K562 (cell line): Measurements from ENCODE around the gene DIP2A. TPM values are rescaled to one million over a fixed set of nuclear protein-coding genes. Genes with fewer than 3 reads are reported as not detected.

Experiments
- ATAC-seq: fragments of 200-7000 bp; cut with Tn5 transposase; 3 replicates; pipeline ENCODE4 v1.9.1; 2020; ENCODE audit warnings: moderate library complexity
- BruUV-seq: library from RNA; stranded (reverse); fragments of 400-500 nt; replicated peaks from 2 replicates; lab custom pipeline; 2021; lab: Mats Ljungman, UMichigan
- CTCF ChIA-PET: fragments of 300-600 bp; formaldehyde crosslinking; extraction: SDS; loops from one replicate; lab custom pipeline; 2021; ENCODE audit warnings: low intra/inter-chr PET ratio; lab: Yijun Ruan, JAX
- POLR2A ChIA-PET: fragments of 300-600, 350-650 bp; sonication (Branson Sonifier 250); formaldehyde crosslinking; extraction: SDS; loops from one replicate; lab custom pipeline; 2021; ENCODE audit warnings: antibody characterized with exemption, inconsistent platforms; lab: Yijun Ruan, JAX
- DNase-seq, 4 experiments: peaks; one replicate each; pipeline versions ENCODE4 v3.0.0 to v3.0.0-alpha.2; 2011 to 2018; ENCODE audit warnings: low spot score in 3 of 4, mixed read lengths in 3 of 4; ENCODE audit errors: extremely low read depth in 1 of 4
- FAIRE-seq: peaks from 2 replicates; lab custom pipeline; 2011; peaks lifted over from hg19 to GRCh38; lab: Jason Lieb, UNC
- H2AFZ ChIP-seq: 2 replicates; pipeline ENCODE4 v1.6.0; 2011; ENCODE audit warnings: low read depth, low read length, control low read depth, inconsistent platforms
- H3K27ac ChIP-seq: fragments of 200-600 bp; 3 replicates; pipeline ENCODE4 v1.8.0; 2011; ENCODE audit warnings: low read depth, mild to moderate bottlenecking, control low read depth, inconsistent platforms, low read length, moderate library complexity, mixed read lengths; ENCODE audit errors: extremely low read depth
- H3K27me3 ChIP-seq, 2 experiments: fragments of 300-600 bp in 1 of 2; 2 replicates in 1 of 2; 3 replicates in 1 of 2; pipeline versions ENCODE4 v1.6.0 to v1.8.0; 2011; ENCODE audit warnings: inconsistent platforms in 2 of 2, low read length in 2 of 2, mild to moderate bottlenecking in 1 of 2, mixed read lengths in 1 of 2, moderate library complexity in 1 of 2; ENCODE audit not compliant: control insufficient read depth in 2 of 2, insufficient read depth in 2 of 2
- H3K36me3 ChIP-seq: fragments of 300-600 bp; 3 replicates; pipeline ENCODE4 v1.8.0; 2011; ENCODE audit warnings: mild to moderate bottlenecking, low read length, inconsistent platforms; ENCODE audit not compliant: control insufficient read depth, insufficient read depth
- H3K4me1 ChIP-seq, 2 experiments: fragments of 200-600 bp in 1 of 2; replicated peaks in 1 of 2; 2 replicates in 1 of 2; 3 replicates in 1 of 2; pipeline versions ENCODE4 v1.5.1 to v1.8.0; 2011; ENCODE audit warnings: inconsistent platforms in 2 of 2, low read length in 2 of 2, mild to moderate bottlenecking in 1 of 2, mixed read lengths in 1 of 2, moderate library complexity in 1 of 2; ENCODE audit not compliant: control insufficient read depth in 2 of 2, insufficient read depth in 2 of 2
- H3K4me2 ChIP-seq: 2 replicates; pipeline ENCODE4 v1.6.1; 2011; ENCODE audit warnings: low read length, control low read depth, inconsistent platforms, mixed read lengths; ENCODE audit not compliant: insufficient read depth
- H3K4me3 ChIP-seq: fragments of 200-600 bp; sonication (generic), shearing (Covaris generic); 2 replicates; pipeline ENCODE4 v1.5.1; 2016; ENCODE audit warnings: control low read depth, inconsistent platforms
- H3K79me2 ChIP-seq: fragments of 200-600 bp; 3 replicates; pipeline ENCODE4 v1.8.0; 2011; ENCODE audit warnings: low read length, inconsistent platforms; ENCODE audit not compliant: control insufficient read depth, insufficient read depth
- H3K9ac ChIP-seq, 2 experiments: 2 replicates each; pipeline versions ENCODE4 v1.6.0 to v1.6.1; 2011; ENCODE audit warnings: low read depth in 2 of 2, low read length in 2 of 2, control low read depth in 1 of 2, inconsistent platforms in 1 of 2, mild to moderate bottlenecking in 1 of 2, mixed read lengths in 1 of 2; ENCODE audit not compliant: insufficient read depth in 1 of 2
- H3K9me1 ChIP-seq: one replicate; pipeline ENCODE4 v1.6.0; 2011; ENCODE audit warnings: inconsistent platforms, mild to moderate bottlenecking, low read length, moderate library complexity; ENCODE audit not compliant: control insufficient read depth, insufficient read depth
- H3K9me3 ChIP-seq: replicated peaks from 2 replicates; pipeline ENCODE4 v1.5.1; 2011; ENCODE audit warnings: low read depth, low read length, inconsistent platforms; ENCODE audit not compliant: control insufficient read depth, insufficient read depth
- H4K20me1 ChIP-seq: replicated peaks from 2 replicates; pipeline ENCODE4 v1.6.1; 2011; ENCODE audit warnings: low read length, inconsistent platforms, mixed read lengths; ENCODE audit not compliant: control insufficient read depth, insufficient read depth
- MTA2 ChIP-seq: fragments of 450-650 bp; IDR thresholded peaks from 2 replicates; pipeline ENCODE4 v1.6.1; 2016; ENCODE audit warnings: low read depth
- PBX2 ChIP-seq, 2 experiments: IDR thresholded peaks in 1 of 2; conservative IDR thresholded peaks in 1 of 2; 2 replicates each; pipeline ENCODE4 v1.6.1; 2016; ENCODE audit warnings: low read depth in 2 of 2, mild to moderate bottlenecking in 1 of 2, missing compliant biosample characterization in 1 of 2, missing genetic modification characterization in 1 of 2, moderate library complexity in 1 of 2
- SRF ChIP-seq, 2 experiments: fragments of 250-450, 450-650 bp in 1 of 2; sonication (Bioruptor Pico) in 1 of 2; sonication (generic) in 1 of 2; formaldehyde crosslinking; IDR thresholded peaks; 2 replicates each; pipeline versions ENCODE4 v1.5.0 to v1.5.1; 2020 to 2022; ENCODE audit warnings: mild to moderate bottlenecking in 1 of 2, missing genetic modification reagents in 1 of 2
- WGBS: fragments of 100-300 bp; shearing (Covaris generic); methylation state at CpG from one replicate; pipeline ENCODE4 v1.1.6; 2016; ENCODE audit warnings: low coverage, mixed read lengths; ENCODE audit not compliant: insufficient coverage; ENCODE audit errors: missing lambda C conversion rate; 5-methylcytosine and 5-hydroxymethylcytosine counted together
- in situ Hi-C: fragments of 300-500 bp; cut with MboI; formaldehyde crosslinking; loops from 4 replicates; pipeline ENCODE4 v1.15.0; 2018; ENCODE audit warnings: inconsistent platforms, mixed read lengths
- intact Hi-C: fragments of 100-400 bp; cut with micrococcal nuclease; formaldehyde crosslinking; loops from 2 replicates; pipeline ENCODE4 v1.14.2; 2022
- polyA plus RNA-seq, 8 experiments: library from polyadenylated mRNA; depleted of rRNA in 4 of 8; stranded (reverse) in 5 of 8; unstranded in 3 of 8; fragments of >200 nt; fragmentation: Nextera tagmentation in 2 of 8; fragmentation: Illumina TruSeq in 1 of 8; extraction: Ambion mirVana in 2 of 8; extraction: Trizol in 1 of 8; gene quantifications; 2 replicates each; pipeline versions ENCODE4 v1.2.1 to v1.2.3, GENCODE V29; 2011 to 2014; ENCODE audit warnings: inconsistent platforms in 1 of 8, missing spikeins in 1 of 8
- total RNA-seq, 7 experiments: library from RNA; depleted of rRNA in 6 of 7; stranded (reverse); fragments of >200 nt in 6 of 7; fragmentation: Illumina TruSeq in 2 of 7; extraction: Trizol in 2 of 7; gene quantifications; 2 replicates each; pipeline versions ENCODE4 v1.2.1 to v1.2.3, GENCODE V29; 2011 to 2021; ENCODE audit warnings: low replicate concordance in 1 of 7

Gene DIP2A
- total and polyA plus RNA-seq, 9 of the 15 experiments (the other 6 are each of a cell fraction or from before 2014, with no cell fraction given), result 4.3 to 34.5 (median 20.3) TPM

GRCh38 chr21:46426313-46427046 is 32.2 kb upstream of the DIP2A start:
- no peaks in the 10 kb centered on the region for H3K27me3 ChIP-seq
- H3K36me3 ChIP-seq, result peaks cover 62% of the 10 kb centered on the region
- H3K9me3 ChIP-seq, result no peaks in the 10 kb centered on the region
- in situ Hi-C loops, result no loop called here
- ChIA-PET POLR2A (interaction anchor here (1.0 kb wide), 1 partner anchor 25 kb away, joined by 3 read pairs; no protein-coding TSS in a partner anchor), CTCF (no interaction called here)
- H3K4me1 ChIP-seq, result peaks cover 0 to 16% of the 10 kb centered on the region in 2 experiments; a peak in 1 of 5 replicates
- peak overlapping the region in 1 of 2 experiments; percentile 29; a peak in 1 of 4 replicates for H3K9ac ChIP-seq
- WGBS, result 91% methylated on average over 19 of the region's 22 CpGs
- H2AFZ ChIP-seq, result no peak overlapping the region
- no peak for DNase-seq
- intact Hi-C loops, result no loop called here
- H4K20me1 ChIP-seq, result no peaks in the 10 kb centered on the region
- H3K4me2 ChIP-seq, result no peak overlapping the region
- ATAC-seq, result no peak
- TF ChIP-seq SRF (CRISPR knock-in tag; IDR thresholded peaks at IDR 0.05), result no peak
- no peak for TF ChIP-seq MTA2
- TF ChIP-seq PBX2 (CRISPR knock-in tag; IDR thresholded peaks at IDR 0.05; ENCODE audit: low read depth), result no peak
- TF ChIP-seq PBX2 (tag; conservative IDR thresholded peaks at IDR 0.05; ENCODE audit: low read depth), result no peak
- no peak overlapping the region for H3K27ac ChIP-seq
- no peaks in the 10 kb centered on the region for H3K9me1 ChIP-seq
- no TSS peak for BruUV-seq
- no peak overlapping the region for H3K4me3 ChIP-seq
- H3K79me2 ChIP-seq, result no peaks in the 10 kb centered on the region
- no peak for FAIRE-seq
